Measurements from ENCODE around the gene JAKMIP1. TPM values are rescaled to one million over a fixed set of nuclear protein-coding genes. Genes with fewer than 3 reads are reported as not detected.

JAKMIP1 gene
- total RNA-seq, 1 experiment from 2014 or later: not detected

GRCh38 chr4:6031846-6032245, 168.5 kb downstream of the JAKMIP1 start:
- CTCF ChIA-PET: interaction anchor here (0.6 kb wide), 1 partner anchor 63 kb away, joined by 3 read pairs; no protein-coding TSS in a partner anchor
- Histone ChIP-seq H2AFZ (no peak overlapping the region), H4K20me1 (ENCODE audit: insufficient read depth) (no peaks in the 10 kb centered on the region), H3K9me2 (ENCODE audit: insufficient read depth) (no peaks in the 10 kb centered on the region), H3F3A (ENCODE audit: insufficient read depth, low read depth) (no peaks in the 10 kb centered on the region), H3K4me1 (replicated peaks; ENCODE audit: insufficient read depth) (no peaks in the 10 kb centered on the region), H3K9me3 (ENCODE audit: insufficient read depth, low read depth) (no peaks in the 10 kb centered on the region), H3K4me3 (no peak overlapping the region), H3K27ac (no peak overlapping the region), H3K27me3 (ENCODE audit: insufficient read depth, low read depth) (peaks cover 94% of the 10 kb centered on the region), H3K36me3 (ENCODE audit: low read depth) (no peaks in the 10 kb centered on the region), H3K4me2 (no peak overlapping the region), H3K79me2 (ENCODE audit: low read depth) (no peaks in the 10 kb centered on the region)
- intact Hi-C loops (cut with micrococcal nuclease; ENCODE audit: unreplicated experiment): loop anchor here (1.0 kb wide), 1 partner anchor 55 kb away; no protein-coding TSS in a partner anchor
- POLR2A ChIA-PET (ENCODE audit: unreplicated experiment): no interaction called here
- no peak for TF ChIP-seq EZH2 (IDR thresholded peaks at IDR 0.05; ENCODE audit: low read depth)
- no peak for TF ChIP-seq CTCF (conservative IDR thresholded peaks at IDR 0.05)
- no TSS peak for BruUV-seq (replicated peaks)
- DNase-seq: no peak

GRCh38 chr4:6030679-6031078, 169.7 kb downstream of the JAKMIP1 start:
- no peak overlapping the region for H3K4me3 ChIP-seq
- H3K9me3 ChIP-seq (ENCODE audit: insufficient read depth, low read depth): no peaks in the 10 kb centered on the region
- no peak overlapping the region for H3K27ac ChIP-seq
- no peaks in the 10 kb centered on the region for H3F3A ChIP-seq (ENCODE audit: insufficient read depth, low read depth)
- no peaks in the 10 kb centered on the region for H4K20me1 ChIP-seq (ENCODE audit: insufficient read depth)
- DNase-seq: no peak
- no TSS peak for BruUV-seq (replicated peaks)
- peaks cover 92% of the 10 kb centered on the region for H3K27me3 ChIP-seq (ENCODE audit: insufficient read depth, low read depth)
- TF ChIP-seq CTCF (conservative IDR thresholded peaks at IDR 0.05): no peak
- H2AFZ ChIP-seq: no peak overlapping the region
- no peaks in the 10 kb centered on the region for H3K79me2 ChIP-seq (ENCODE audit: low read depth)
- H3K4me1 ChIP-seq (replicated peaks; ENCODE audit: insufficient read depth): no peaks in the 10 kb centered on the region
- intact Hi-C loops (cut with micrococcal nuclease; ENCODE audit: unreplicated experiment): no loop called here
- H3K4me2 ChIP-seq: no peak overlapping the region
- ChIA-PET POLR2A (ENCODE audit: unreplicated experiment) (no interaction called here), CTCF (no interaction called here)
- no peaks in the 10 kb centered on the region for H3K9me2 ChIP-seq (ENCODE audit: insufficient read depth)
- no peaks in the 10 kb centered on the region for H3K36me3 ChIP-seq (ENCODE audit: low read depth)

GRCh38 chr4:6029254-6029653, 171.1 kb downstream of the JAKMIP1 start:
- no TSS peak for BruUV-seq (replicated peaks)
- Histone ChIP-seq H3F3A (ENCODE audit: insufficient read depth, low read depth) (no peaks in the 10 kb centered on the region), H3K36me3 (ENCODE audit: low read depth) (no peaks in the 10 kb centered on the region), H2AFZ (no peak overlapping the region), H3K27me3 (ENCODE audit: insufficient read depth, low read depth) (peaks cover 92% of the 10 kb centered on the region), H3K79me2 (ENCODE audit: low read depth) (no peaks in the 10 kb centered on the region), H3K27ac (no peak overlapping the region), H4K20me1 (ENCODE audit: insufficient read depth) (no peaks in the 10 kb centered on the region), H3K4me3 (no peak overlapping the region), H3K4me1 (replicated peaks; ENCODE audit: insufficient read depth) (no peaks in the 10 kb centered on the region), H3K9me2 (ENCODE audit: insufficient read depth) (no peaks in the 10 kb centered on the region), H3K9me3 (ENCODE audit: insufficient read depth, low read depth) (no peaks in the 10 kb centered on the region), H3K4me2 (no peak overlapping the region)
- ChIA-PET CTCF (no interaction called here), POLR2A (ENCODE audit: unreplicated experiment) (no interaction called here)
- intact Hi-C loops (cut with micrococcal nuclease; ENCODE audit: unreplicated experiment): no loop called here
- no peak for DNase-seq
- TF ChIP-seq CTCF (conservative IDR thresholded peaks at IDR 0.05): no peak
- no peak for TF ChIP-seq EZH2 (IDR thresholded peaks at IDR 0.05; ENCODE audit: low read depth)

Data from PC-9 (cell line).